Measurements from ENCODE around the gene FYN.

Gene FYN

DNA sequence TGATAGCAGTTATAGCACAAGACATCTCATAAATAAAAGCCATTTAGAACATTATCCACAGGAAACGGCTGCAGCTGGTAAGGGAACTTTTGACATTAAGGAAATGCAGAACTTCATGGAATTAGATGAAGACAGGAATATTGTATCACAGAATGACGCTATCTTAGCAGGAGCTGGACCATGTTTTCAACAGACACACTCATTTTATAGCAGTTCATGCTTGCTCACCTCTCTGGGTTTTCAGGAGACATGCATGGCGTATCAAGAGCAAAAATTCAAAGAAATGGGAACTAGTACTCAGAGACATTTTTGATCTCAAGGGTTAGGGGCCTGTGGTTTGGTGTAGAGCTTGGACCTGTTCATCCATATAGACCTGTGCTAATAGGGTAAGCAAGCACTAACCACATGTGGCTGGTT, 125.0 kb downstream of the FYN start:
- TF ChIP-seq EP300 (IDR thresholded peaks at IDR 0.05; ENCODE audit: borderline replicate concordance) (no peak), EGR1 (IDR thresholded peaks at IDR 0.05) (no peak), MAX (IDR thresholded peaks at IDR 0.05) (no peak), NFIC (IDR thresholded peaks at IDR 0.05) (no peak), ZBTB7A (IDR thresholded peaks at IDR 0.05; ENCODE audit: low read depth) (no peak)

DNA sequence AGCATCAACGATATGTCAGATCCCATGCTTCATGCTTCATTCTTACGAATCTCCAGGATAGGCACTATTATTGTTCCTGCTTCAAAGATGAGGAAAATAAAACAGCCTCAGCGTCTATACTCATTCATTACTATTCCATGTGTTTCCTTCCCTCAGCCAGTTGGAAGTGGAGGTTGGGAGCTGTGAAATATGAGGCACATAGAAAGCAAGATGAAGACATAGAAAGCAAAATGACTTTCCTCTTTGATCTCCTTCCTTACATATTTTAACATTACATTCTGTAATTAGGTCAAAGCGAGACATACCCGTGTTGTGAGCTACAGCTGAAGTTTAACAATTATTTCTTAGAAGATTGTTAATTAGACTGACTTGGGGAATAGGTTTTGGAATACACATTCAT, 125.4 kb downstream of the FYN start:
- no peak for TF ChIP-seq TCF12 (IDR thresholded peaks at IDR 0.05; ENCODE audit: low read depth)
- TF ChIP-seq FOXM1 (IDR thresholded peaks at IDR 0.05; ENCODE audit: borderline replicate concordance, low read depth): no peak
- TF ChIP-seq EGR1 (IDR thresholded peaks at IDR 0.05): no peak
- no peak for TF ChIP-seq YY1 (IDR thresholded peaks at IDR 0.05; ENCODE audit: low read depth)
- TF ChIP-seq EP300 (IDR thresholded peaks at IDR 0.05; ENCODE audit: borderline replicate concordance): no peak
- TF ChIP-seq, protein P1, sequence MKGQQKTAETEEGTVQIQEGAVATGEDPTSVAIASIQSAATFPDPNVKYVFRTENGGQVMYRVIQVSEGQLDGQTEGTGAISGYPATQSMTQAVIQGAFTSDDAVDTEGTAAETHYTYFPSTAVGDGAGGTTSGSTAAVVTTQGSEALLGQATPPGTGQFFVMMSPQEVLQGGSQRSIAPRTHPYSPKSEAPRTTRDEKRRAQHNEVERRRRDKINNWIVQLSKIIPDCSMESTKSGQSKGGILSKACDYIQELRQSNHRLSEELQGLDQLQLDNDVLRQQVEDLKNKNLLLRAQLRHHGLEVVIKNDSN (IDR thresholded peaks at IDR 0.05): no peak
- no peak for TF ChIP-seq CREB1 (IDR thresholded peaks at IDR 0.05; ENCODE audit: low read depth)
- no peak for TF ChIP-seq CEBPB (IDR thresholded peaks at IDR 0.05)
- no peak for TF ChIP-seq NFIC (IDR thresholded peaks at IDR 0.05)

- TF ChIP-seq RAD21 (IDR thresholded peaks at IDR 0.05; ENCODE audit: low read depth) (no peak), ZBTB7A (IDR thresholded peaks at IDR 0.05; ENCODE audit: low read depth) (no peak), FOXM1 (IDR thresholded peaks at IDR 0.05; ENCODE audit: borderline replicate concordance, low read depth) (no peak), TAF1 (IDR thresholded peaks at IDR 0.05; ENCODE audit: low read depth) (no peak), EGR1 (IDR thresholded peaks at IDR 0.05) (no peak), CREB1 (IDR thresholded peaks at IDR 0.05; ENCODE audit: low read depth) (no peak), MAX (IDR thresholded peaks at IDR 0.05) (no peak), NFIC (IDR thresholded peaks at IDR 0.05) (no peak), CEBPB (IDR thresholded peaks at IDR 0.05) (no peak), EP300 (IDR thresholded peaks at IDR 0.05; ENCODE audit: borderline replicate concordance) (no peak), YY1 (IDR thresholded peaks at IDR 0.05; ENCODE audit: low read depth) (no peak), TCF12 (IDR thresholded peaks at IDR 0.05; ENCODE audit: low read depth) (no peak), TEAD4 (IDR thresholded peaks at IDR 0.05) (no peak)
- TF ChIP-seq, protein P2, sequence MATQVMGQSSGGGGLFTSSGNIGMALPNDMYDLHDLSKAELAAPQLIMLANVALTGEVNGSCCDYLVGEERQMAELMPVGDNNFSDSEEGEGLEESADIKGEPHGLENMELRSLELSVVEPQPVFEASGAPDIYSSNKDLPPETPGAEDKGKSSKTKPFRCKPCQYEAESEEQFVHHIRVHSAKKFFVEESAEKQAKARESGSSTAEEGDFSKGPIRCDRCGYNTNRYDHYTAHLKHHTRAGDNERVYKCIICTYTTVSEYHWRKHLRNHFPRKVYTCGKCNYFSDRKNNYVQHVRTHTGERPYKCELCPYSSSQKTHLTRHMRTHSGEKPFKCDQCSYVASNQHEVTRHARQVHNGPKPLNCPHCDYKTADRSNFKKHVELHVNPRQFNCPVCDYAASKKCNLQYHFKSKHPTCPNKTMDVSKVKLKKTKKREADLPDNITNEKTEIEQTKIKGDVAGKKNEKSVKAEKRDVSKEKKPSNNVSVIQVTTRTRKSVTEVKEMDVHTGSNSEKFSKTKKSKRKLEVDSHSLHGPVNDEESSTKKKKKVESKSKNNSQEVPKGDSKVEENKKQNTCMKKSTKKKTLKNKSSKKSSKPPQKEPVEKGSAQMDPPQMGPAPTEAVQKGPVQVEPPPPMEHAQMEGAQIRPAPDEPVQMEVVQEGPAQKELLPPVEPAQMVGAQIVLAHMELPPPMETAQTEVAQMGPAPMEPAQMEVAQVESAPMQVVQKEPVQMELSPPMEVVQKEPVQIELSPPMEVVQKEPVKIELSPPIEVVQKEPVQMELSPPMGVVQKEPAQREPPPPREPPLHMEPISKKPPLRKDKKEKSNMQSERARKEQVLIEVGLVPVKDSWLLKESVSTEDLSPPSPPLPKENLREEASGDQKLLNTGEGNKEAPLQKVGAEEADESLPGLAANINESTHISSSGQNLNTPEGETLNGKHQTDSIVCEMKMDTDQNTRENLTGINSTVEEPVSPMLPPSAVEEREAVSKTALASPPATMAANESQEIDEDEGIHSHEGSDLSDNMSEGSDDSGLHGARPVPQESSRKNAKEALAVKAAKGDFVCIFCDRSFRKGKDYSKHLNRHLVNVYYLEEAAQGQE (IDR thresholded peaks at IDR 0.05; ENCODE audit: low read depth): no peak
- TF ChIP-seq, protein P1 (IDR thresholded peaks at IDR 0.05): no peak
Measured at GRCh38 chr6:111747396-111747795, 125.9 kb downstream of the FYN start.

DNA sequence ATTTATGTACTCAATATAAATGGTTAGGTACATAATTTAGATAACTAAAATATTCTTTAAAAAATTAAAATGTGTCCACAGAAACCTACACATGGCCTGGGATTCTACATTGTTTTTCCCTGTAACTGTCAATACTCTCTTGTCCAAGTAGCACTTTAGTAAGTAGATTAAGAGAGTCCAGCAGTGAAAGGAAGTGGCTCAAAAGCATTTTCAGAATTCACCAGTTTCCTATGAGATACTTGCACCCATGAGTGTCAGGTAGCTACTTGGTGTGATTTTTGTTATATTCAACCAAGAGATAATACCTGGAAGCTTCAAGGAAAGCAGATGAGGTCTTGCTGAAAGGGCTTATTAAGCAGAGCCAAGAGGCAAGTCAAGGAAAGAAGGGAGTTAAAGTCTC, 126.3 kb downstream of the FYN start:
- TF ChIP-seq CREB1 (IDR thresholded peaks at IDR 0.05; ENCODE audit: low read depth) (no peak), FOXM1 (IDR thresholded peaks at IDR 0.05; ENCODE audit: borderline replicate concordance, low read depth) (no peak), NFIC (IDR thresholded peaks at IDR 0.05) (no peak), ZBTB7A (IDR thresholded peaks at IDR 0.05; ENCODE audit: low read depth) (no peak), CEBPB (IDR thresholded peaks at IDR 0.05) (no peak), TEAD4 (IDR thresholded peaks at IDR 0.05) (no peak), EGR1 (IDR thresholded peaks at IDR 0.05) (no peak), EP300 (IDR thresholded peaks at IDR 0.05; ENCODE audit: borderline replicate concordance) (no peak)
- TF ChIP-seq, protein P2 (IDR thresholded peaks at IDR 0.05; ENCODE audit: low read depth): no peak
- TF ChIP-seq, protein P1 (IDR thresholded peaks at IDR 0.05): no peak

- no peak for TF ChIP-seq YY1 (IDR thresholded peaks at IDR 0.05; ENCODE audit: low read depth)
- TF ChIP-seq TEAD4 (IDR thresholded peaks at IDR 0.05): no peak
Measured at GRCh38 chr6:111745636-111746035, 127.6 kb downstream of the FYN start.

DNA sequence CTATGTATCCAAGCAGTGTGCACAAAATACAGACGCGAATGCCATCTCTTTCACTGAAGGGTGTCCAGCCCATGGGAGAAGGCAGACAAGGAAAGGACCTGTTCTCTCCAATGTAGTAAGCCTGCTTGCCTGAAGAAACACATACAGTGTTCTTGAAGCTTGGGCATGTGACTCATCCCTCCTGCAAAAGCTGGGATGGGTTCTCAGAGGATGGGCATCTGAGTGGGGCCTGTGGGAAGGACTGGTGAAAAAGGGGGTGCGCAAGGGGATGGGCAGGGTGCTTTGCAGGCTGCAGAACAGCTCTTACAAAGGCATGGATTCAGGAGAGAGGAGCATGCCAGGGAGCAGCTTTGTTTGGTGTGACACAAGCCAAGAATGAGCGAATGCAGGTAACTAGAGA, 128.1 kb downstream of the FYN start:
- no peak for TF ChIP-seq NFIC (IDR thresholded peaks at IDR 0.05)
- TF ChIP-seq YY1 (IDR thresholded peaks at IDR 0.05; ENCODE audit: low read depth): no peak
- TF ChIP-seq EGR1 (IDR thresholded peaks at IDR 0.05): no peak
- TF ChIP-seq FOXM1 (IDR thresholded peaks at IDR 0.05; ENCODE audit: borderline replicate concordance, low read depth): no peak
- TF ChIP-seq EP300 (IDR thresholded peaks at IDR 0.05; ENCODE audit: borderline replicate concordance): no peak
- no peak for TF ChIP-seq TAF1 (IDR thresholded peaks at IDR 0.05; ENCODE audit: low read depth)
- no peak for TF ChIP-seq CREB1 (IDR thresholded peaks at IDR 0.05; ENCODE audit: low read depth)
- TF ChIP-seq, protein P1 (IDR thresholded peaks at IDR 0.05): no peak
- no peak for TF ChIP-seq CEBPB (IDR thresholded peaks at IDR 0.05)
- no peak for TF ChIP-seq TCF12 (IDR thresholded peaks at IDR 0.05; ENCODE audit: low read depth)
- TF ChIP-seq MAX (IDR thresholded peaks at IDR 0.05): no peak
- TF ChIP-seq, protein P2 (IDR thresholded peaks at IDR 0.05; ENCODE audit: low read depth): no peak
- no peak for TF ChIP-seq TEAD4 (IDR thresholded peaks at IDR 0.05)
- TF ChIP-seq RAD21 (IDR thresholded peaks at IDR 0.05; ENCODE audit: low read depth): no peak
- TF ChIP-seq ZBTB7A (IDR thresholded peaks at IDR 0.05; ENCODE audit: low read depth): no peak

Measured in Ishikawa (cell line).